Epithelial cell of esophagus (primary cell): ENCODE data around the gene BGN.

Experiments used
- DNase-seq: peaks from one replicate; pipeline ENCODE4 v3.0.0; 2010; ENCODE audit warnings: low read depth
- H3K4me3 ChIP-seq: 2 replicates; pipeline ENCODE4 v1.5.1; 2011; ENCODE audit warnings: mild to moderate bottlenecking, low read length, control low read depth
- TF ChIP-seq, protein P1 (sequence below): IDR thresholded peaks from 2 replicates; pipeline ENCODE4 v1.5.1; 2011; ENCODE audit warnings: low read depth, mild to moderate bottlenecking, low read length, control low read depth, inconsistent platforms; ENCODE audit not compliant: insufficient read depth; ENCODE audit errors: missing control alignments

Gene BGN

DNA sequence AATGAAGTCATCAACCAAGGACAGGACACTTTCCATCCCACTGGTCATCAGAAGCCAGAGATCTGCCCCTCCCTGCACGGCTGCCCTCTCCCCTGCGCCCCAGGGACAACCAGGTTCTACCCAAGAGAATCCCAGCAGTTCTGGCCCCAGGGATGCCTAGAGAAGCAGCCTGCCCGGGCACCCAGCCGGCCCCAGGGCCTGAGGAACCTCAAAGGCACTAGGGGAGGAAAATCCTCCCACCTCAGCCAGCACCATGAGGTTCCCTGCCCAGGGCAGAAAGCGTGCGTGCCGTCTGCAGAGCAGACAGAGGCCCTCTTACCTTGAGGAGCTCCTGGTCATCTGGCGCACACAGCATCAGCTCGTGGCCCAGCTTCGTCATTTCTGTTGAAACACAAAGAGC is 32.5 kb upstream of the BGN start:
- DNase-seq: no peak
- no peak overlapping the region for H3K4me3 ChIP-seq
- TF ChIP-seq, protein P1, sequence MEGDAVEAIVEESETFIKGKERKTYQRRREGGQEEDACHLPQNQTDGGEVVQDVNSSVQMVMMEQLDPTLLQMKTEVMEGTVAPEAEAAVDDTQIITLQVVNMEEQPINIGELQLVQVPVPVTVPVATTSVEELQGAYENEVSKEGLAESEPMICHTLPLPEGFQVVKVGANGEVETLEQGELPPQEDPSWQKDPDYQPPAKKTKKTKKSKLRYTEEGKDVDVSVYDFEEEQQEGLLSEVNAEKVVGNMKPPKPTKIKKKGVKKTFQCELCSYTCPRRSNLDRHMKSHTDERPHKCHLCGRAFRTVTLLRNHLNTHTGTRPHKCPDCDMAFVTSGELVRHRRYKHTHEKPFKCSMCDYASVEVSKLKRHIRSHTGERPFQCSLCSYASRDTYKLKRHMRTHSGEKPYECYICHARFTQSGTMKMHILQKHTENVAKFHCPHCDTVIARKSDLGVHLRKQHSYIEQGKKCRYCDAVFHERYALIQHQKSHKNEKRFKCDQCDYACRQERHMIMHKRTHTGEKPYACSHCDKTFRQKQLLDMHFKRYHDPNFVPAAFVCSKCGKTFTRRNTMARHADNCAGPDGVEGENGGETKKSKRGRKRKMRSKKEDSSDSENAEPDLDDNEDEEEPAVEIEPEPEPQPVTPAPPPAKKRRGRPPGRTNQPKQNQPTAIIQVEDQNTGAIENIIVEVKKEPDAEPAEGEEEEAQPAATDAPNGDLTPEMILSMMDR: no peak

DNA sequence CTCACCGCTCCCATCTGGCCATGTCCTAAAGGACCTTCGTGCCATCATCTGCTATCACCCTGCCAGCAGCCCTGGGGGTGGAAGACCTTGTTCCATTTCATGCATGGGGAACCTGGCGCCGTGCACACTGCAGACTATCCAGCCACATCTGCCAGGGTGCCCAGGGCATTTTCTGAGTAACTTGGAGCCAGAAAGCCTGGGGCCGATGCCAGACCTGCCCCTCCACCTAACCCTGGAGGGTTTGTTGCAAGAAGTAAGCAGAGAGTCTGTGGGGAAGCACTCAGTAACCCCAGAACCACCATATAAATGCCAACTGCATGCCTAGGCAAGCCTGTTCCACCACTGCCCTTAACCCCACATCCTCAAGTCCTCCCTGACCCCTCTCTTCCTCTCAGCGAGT is 31.7 kb upstream of the BGN start:
- TF ChIP-seq, protein P1: no peak
- no peak for DNase-seq
- no peak overlapping the region for H3K4me3 ChIP-seq

DNA sequence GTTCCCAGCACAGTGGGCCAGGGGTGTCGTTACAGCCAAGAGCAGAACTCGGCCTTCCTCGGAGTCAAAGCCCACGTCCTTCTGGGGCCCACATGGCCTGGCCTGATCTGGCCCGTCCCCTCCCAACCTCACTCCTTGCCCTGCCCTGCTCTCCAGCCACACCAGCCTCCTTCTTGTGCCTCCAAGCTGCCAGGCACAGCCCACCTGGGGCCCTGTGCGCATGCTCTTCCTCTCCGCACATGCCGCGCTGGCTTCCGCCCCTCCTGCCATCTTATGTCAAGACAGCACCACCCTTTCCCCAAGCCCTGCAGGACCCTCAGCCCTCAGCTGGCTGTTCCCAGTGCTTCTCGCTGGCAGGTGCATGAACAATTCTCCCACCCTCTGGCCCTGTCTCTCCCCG is 31.2 kb upstream of the BGN start:
- TF ChIP-seq, protein P1: no peak
- H3K4me3 ChIP-seq: no peak overlapping the region
- no peak for DNase-seq

DNA sequence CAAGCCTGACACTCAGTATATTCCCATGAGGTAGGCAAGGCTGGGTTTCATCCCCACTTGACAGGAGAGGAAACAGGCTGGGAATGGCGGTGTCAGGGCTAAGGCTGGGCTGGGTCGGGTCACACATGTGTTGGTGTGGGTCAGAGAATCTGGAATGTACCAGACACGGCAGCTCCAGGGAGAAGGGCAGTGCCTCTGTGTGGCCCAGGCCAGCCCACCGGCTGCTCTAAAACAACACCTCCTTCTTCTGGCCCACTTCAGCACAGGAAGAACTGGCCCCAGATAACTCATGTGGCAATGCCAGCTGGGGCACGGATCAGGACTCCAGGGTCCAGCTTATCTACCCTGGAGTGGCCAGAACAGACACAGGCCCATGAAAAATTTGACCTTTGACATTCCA is 30.7 kb upstream of the BGN start:
- no peak overlapping the region for H3K4me3 ChIP-seq
- no peak for DNase-seq
- TF ChIP-seq, protein P1: no peak

DNA sequence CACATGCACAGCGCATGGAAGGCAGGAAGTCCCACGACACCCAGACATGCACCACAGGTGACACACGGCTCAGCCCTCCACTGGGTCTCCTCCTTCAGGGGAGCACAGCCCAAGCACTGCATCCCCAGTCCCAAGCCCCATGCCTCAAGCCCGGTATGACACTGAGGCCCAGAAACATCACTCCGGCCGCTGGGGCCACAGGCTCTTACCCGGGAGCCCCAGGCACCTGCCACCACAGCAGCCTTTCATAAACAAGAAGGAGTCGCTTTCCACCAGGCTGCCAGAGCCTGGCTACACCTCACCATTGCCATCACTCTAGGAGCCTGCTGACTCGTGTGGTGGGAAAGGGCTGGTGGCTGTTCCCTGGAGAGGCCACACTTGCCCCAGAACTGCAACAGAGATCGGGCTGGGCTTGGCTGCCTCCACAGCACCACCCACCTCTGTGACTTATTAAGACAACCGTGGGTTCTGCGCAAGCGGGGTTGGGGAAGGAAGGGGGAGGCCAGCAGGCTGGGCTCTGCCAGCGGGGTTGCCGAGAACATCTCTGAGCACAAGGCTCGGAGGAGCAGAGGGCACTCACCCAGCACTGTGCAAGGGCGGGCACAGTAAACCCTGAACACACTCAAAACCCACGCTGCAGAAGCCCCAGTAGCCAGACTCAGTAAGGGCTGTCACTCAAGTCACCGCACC is 28.9 kb upstream of the BGN start:
- DNase-seq: no peak
- TF ChIP-seq, protein P1: no peak
- H3K4me3 ChIP-seq: no peak overlapping the region

DNA sequence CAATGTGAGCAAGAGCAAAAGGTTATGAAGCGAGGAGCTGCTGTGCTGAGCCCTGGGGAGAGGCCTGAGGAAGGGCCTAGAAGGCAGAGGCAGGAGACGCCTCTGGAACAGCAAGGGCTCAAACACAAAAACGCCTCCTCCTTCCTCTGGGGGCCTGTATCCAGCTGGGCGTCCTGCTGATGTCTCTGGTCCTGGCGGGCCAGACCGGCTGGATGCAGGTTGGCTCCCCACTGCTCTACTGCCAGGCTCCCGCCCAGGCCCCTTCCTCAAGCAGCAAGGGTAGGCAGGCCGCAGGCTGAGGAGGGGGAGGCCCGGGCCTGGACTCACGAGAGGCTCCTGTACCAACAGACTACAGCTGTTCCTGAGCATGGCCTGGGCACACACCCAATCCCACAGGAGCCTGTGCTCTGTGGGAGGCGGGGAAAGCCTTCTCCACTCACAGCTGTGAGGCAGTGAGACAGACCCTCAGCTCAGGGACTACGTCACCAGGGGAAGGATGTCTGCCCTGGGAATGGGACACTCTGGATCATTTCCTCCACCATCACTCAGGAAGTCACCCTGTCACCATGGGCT is 26.7 kb upstream of the BGN start:
- TF ChIP-seq, protein P1: no peak
- DNase-seq: no peak
- H3K4me3 ChIP-seq: no peak overlapping the region
